Chondrocyte (in vitro differentiated cells): ENCODE measurements around the gene PAK6. TPM values are rescaled to one million over a fixed set of nuclear protein-coding genes. Genes with fewer than 3 reads are reported as not detected.
A peak's percentile ranks its signal among the peaks of the same experiment; 100 is the strongest.

Experiments
- DNase-seq: peaks from one replicate; pipeline ENCODE4 v3.0.0; 2021; ENCODE audit warnings: mixed read lengths, low spot score
- H3K27ac Mint-ChIP-seq: one replicate; pipeline ENCODE4 v1.8.0; 2021; ENCODE audit warnings: mild to moderate bottlenecking, moderate library complexity, mixed read lengths; ENCODE audit not compliant: unreplicated experiment
- H3K27me3 Mint-ChIP-seq: 2 replicates; pipeline ENCODE4 v1.8.0; 2021; ENCODE audit warnings: low read depth, mixed read lengths
- H3K36me3 Mint-ChIP-seq: 2 replicates; pipeline ENCODE4 v1.8.0; 2021; ENCODE audit warnings: low read depth, mixed read lengths
- H3K4me1 Mint-ChIP-seq: 2 replicates; pipeline ENCODE4 v1.8.0; 2021; ENCODE audit warnings: low read depth, mild to moderate bottlenecking, mixed read lengths
- H3K4me3 Mint-ChIP-seq: one replicate; pipeline ENCODE4 v1.8.0; 2021; ENCODE audit warnings: mild to moderate bottlenecking, moderate library complexity, mixed read lengths; ENCODE audit not compliant: unreplicated experiment
- H3K9me3 Mint-ChIP-seq: 2 replicates; pipeline ENCODE4 v1.8.0; 2021; ENCODE audit warnings: low read depth, mixed read lengths
- total RNA-seq: library from RNA; stranded (reverse); gene quantifications from 3 replicates; pipeline ENCODE4 v1.2.1, GENCODE V29; 2021
- TF ChIP-seq, protein P1 (sequence below): fragments of 200-600 bp; sonication (generic); IDR thresholded peaks from 2 replicates; pipeline ENCODE4 v1.5.0; 2021; ENCODE audit warnings: antibody characterized with exemption, mild to moderate bottlenecking, moderate library complexity

The PAK6 gene
- total RNA-seq, 1 donor from 2014 or later: 0.37 TPM

DNA sequence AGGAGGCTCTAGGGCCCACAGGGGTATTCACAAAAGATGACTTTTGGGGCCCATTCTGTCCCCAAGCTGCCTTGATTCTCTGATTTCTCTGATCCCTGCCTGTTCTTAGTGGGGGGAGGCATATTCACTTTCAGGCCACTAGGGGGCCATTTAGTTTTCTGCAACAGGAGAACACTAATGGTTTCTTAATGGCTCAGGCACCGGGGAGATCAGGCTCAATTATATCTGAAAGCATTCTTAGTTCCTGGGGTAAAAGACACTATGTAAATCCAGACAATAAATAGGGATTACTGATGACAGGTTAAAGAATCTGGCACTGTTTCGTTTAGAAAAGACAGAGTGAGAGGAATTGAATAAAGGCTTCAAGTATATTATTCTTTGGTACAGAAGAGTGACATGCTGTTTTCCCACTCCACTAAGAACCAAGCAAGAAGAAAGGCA, 82.1 kb downstream of the PAK6 start:
- Mint-ChIP-seq H3K9me3 (no peaks in the 10 kb centered on the region), H3K36me3 (peaks cover 5% of the 10 kb centered on the region), H3K27ac (peak overlapping the region; percentile 67), H3K27me3 (peaks cover 2% of the 10 kb centered on the region), H3K4me3 (no peak overlapping the region), H3K4me1 (peaks cover 34% of the 10 kb centered on the region)
- TF ChIP-seq, protein P1, sequence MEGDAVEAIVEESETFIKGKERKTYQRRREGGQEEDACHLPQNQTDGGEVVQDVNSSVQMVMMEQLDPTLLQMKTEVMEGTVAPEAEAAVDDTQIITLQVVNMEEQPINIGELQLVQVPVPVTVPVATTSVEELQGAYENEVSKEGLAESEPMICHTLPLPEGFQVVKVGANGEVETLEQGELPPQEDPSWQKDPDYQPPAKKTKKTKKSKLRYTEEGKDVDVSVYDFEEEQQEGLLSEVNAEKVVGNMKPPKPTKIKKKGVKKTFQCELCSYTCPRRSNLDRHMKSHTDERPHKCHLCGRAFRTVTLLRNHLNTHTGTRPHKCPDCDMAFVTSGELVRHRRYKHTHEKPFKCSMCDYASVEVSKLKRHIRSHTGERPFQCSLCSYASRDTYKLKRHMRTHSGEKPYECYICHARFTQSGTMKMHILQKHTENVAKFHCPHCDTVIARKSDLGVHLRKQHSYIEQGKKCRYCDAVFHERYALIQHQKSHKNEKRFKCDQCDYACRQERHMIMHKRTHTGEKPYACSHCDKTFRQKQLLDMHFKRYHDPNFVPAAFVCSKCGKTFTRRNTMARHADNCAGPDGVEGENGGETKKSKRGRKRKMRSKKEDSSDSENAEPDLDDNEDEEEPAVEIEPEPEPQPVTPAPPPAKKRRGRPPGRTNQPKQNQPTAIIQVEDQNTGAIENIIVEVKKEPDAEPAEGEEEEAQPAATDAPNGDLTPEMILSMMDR: peak; percentile 92
- no peak for DNase-seq

DNA sequence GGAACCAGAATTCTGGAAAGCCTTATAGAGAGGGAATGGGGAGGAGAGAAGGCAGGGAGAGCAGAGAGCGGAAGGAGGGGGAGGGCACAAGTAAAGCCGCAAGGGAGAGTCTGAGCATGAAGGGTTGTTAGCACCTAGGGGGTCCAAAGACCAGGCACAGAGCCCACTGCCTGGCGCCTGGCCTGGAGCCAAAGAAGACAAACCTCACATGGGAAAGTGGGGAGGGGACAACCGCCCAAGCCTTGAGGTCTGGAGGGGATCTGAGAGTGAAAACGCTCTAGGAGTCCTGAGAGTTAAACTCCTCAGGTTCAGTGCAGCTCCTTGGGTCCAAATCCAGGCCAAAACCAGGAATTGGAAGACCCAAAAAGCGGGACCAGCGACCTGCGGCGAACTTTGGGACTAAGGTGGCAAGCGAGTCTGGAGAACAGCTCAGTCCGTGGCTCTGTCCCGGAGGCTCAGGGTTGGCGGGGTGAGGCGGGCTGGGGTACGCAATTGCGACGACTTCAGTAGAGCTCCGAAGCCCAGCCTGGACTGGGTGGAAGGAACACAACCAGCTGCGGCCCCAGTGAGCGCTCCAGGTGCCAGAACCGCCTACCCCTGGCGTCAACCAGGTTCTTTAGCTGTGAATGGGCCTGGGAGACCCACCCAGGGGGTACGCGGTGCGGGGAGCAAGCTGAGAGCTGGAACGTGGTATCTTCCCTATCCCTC, 83.8 kb downstream of the PAK6 start:
- Mint-ChIP-seq H3K27me3 (no peaks in the 10 kb centered on the region), H3K4me3 (peak overlapping the region; percentile 72), H3K9me3 (no peaks in the 10 kb centered on the region), H3K36me3 (peaks cover 8% of the 10 kb centered on the region), H3K4me1 (peaks cover 51% of the 10 kb centered on the region), H3K27ac (peak overlapping the region; percentile 95)
- TF ChIP-seq, protein P1: no peak
- DNase-seq: peak; percentile 91

DNA sequence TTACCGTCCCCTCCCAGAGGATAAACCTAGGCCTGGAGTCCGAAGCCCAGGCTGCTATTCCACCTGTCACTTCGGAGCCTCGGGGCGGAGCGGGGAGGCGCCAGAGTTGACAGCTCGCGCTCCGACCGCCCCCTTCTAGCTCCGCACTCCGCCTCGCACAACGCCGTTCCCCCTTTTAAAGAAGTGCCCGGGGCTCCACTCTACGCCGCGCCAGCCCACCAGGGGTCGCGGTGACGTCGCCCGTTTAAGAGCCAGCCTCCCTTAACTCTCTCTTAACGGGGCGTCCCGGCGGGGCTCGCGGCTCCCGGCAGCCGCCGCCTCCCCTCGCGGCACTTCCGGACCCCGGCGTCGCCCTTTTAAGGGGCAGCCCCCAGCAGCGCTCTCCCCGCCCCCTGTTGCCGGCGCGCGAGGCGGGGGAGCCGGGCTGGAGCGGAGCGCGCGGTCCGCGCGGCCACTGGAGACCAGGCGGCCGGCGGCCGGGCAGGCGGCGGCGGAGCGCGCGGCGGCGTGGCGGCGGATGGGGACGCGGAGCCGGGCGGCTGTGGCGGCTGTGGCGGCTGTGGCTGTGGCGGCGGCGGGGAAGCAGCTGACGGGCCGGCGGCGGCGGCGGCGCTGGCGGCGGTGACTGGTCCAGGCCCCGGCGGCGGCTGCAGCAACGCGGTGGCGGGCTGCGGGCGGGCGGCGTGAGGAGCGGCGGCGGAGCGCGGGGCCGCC, 84.5 kb downstream of the PAK6 start, which contains the start of gene INAFM2:
Gene INAFM2 (plus strand): TSS at position 454 of the 714 bp plus-strand sequence. CDS start 364 bp downstream, outside the sequence.
- peak; percentile 97 for DNase-seq
- Mint-ChIP-seq H3K27ac (peak within 1 kb of the TSS; percentile 95), H3K4me3 (peak within 1 kb of the TSS; percentile 84), H3K36me3 (peaks cover 8% of the 10 kb centered on the region), H3K9me3 (no peaks in the 10 kb centered on the region), H3K4me1 (peaks cover 59% of the 10 kb centered on the region), H3K27me3 (no peaks in the 10 kb centered on the region)
- TF ChIP-seq, protein P1: peak; percentile 81

DNA sequence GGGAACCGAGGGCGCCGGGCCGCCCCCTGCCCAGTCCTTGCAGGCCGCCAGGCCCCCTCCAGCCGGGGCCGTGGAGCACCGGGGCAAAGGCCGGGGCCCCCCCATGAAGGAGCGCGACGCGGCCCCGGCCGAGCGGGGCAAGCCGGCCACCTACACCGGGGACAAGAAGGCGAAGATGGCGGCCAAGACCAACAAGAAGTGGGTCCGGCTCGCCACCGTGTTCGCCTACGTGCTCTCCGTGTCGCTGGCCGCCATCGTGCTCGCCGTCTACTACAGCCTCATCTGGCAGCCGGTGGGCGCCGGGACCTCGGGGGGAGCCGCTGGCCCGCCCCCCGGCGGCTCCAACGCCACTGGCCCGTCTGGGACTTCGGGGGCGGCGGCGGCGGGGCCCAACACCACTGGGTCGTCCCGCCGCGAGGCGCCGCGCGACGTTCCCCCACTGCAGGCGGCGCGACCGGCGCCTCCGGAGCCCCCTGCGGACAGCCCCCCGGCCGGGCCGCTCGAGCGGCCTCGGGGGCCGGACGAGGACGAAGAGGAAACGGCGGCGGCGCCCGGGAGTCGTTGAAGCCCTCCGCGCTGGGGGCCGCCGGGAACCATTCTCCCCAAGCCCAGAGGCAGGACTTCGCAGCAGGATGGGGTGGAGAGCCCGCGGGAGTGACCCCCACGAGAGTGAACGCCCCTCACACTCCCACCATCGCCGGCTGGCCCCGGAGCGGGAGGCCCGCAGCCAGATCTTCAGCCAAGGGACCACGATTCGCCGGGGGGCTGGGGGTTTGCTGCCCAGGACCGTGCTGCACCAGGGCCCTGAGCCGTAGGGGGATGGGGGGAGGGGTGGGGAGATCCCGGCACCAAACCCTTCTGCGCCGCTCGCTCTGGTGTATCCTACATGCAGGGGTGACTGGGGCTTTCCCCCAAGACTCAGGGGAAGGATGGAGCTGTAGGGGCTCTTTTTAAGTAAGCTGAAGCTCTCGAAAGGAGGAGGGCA, 85.4 kb downstream of the PAK6 start:
- peak; percentile 77 for DNase-seq
- Mint-ChIP-seq H3K36me3 (peaks cover 8% of the 10 kb centered on the region), H3K27ac (peak overlapping the region; percentile 67), H3K4me1 (peaks cover 67% of the 10 kb centered on the region), H3K4me3 (peak overlapping the region; percentile 84), H3K27me3 (no peaks in the 10 kb centered on the region), H3K9me3 (no peaks in the 10 kb centered on the region)
- TF ChIP-seq, protein P1: peak; percentile 17
